Kidney (tissue), 14 donors: Measurements from ENCODE around the gene PPFIA4. TPM values are rescaled to one million over a fixed set of nuclear protein-coding genes. Genes with fewer than 3 reads are reported as not detected.

Source experiments
- DNase-seq, 5 donors: peaks; one replicate each; pipeline ENCODE4 v3.0.0-alpha.2; 2013 to 2020
- FAIRE-seq: peaks from 2 replicates; lab custom pipeline; 2012; peaks lifted over from hg19 to GRCh38; lab: Jason Lieb, UNC
- H3K27ac ChIP-seq, 2 donors: one replicate each; pipeline ENCODE4 v1.7.0; 2013; ENCODE audit warnings: low read depth in 2 of 2, low read length in 2 of 2, inconsistent platforms in 1 of 2
- H3K27me3 ChIP-seq: one replicate; pipeline ENCODE4 v1.7.1; 2013; ENCODE audit warnings: low read length, inconsistent platforms; ENCODE audit not compliant: control insufficient read depth, insufficient read depth
- H3K36me3 ChIP-seq, 3 donors: one replicate each; pipeline versions ENCODE4 v1.7.0 to v1.7.1; 2013; ENCODE audit warnings: low read length in 3 of 3, control low read depth in 1 of 3, inconsistent platforms in 1 of 3; ENCODE audit not compliant: insufficient read depth in 3 of 3, control insufficient read depth in 2 of 3
- H3K4me1 ChIP-seq, 3 donors: one replicate each; pipeline versions ENCODE4 v1.7.0 to v1.7.1; 2013; ENCODE audit warnings: low read length in 3 of 3, inconsistent platforms in 1 of 3, low read depth in 1 of 3; ENCODE audit not compliant: control insufficient read depth in 2 of 3, insufficient read depth in 2 of 3
- H3K4me3 ChIP-seq, 3 donors: one replicate each; pipeline versions ENCODE4 v1.7.0 to v1.8.1; 2013; ENCODE audit warnings: low read length in 3 of 3, control low read depth in 1 of 3, inconsistent platforms in 1 of 3
- H3K9ac ChIP-seq, 3 donors: one replicate each; pipeline versions ENCODE4 v1.7.0 to v1.7.1; 2013; ENCODE audit warnings: low read length in 3 of 3, control low read depth in 1 of 3, inconsistent platforms in 1 of 3
- H3K9me3 ChIP-seq, 3 donors: one replicate each; pipeline versions ENCODE4 v1.7.0 to v1.7.1; 2013; ENCODE audit warnings: low read length in 3 of 3, control low read depth in 1 of 3, inconsistent platforms in 1 of 3; ENCODE audit not compliant: control insufficient read depth in 2 of 3, insufficient read depth in 1 of 3
- intact Hi-C: fragments of 100-400 bp; cut with DNase I; formaldehyde crosslinking; loops from one replicate; pipeline ENCODE4 v1.11.1; 2022
- polyA plus RNA-seq: library from polyadenylated mRNA; stranded (reverse); fragments of 350-450 nt; fragmentation: Illumina TruSeq; extraction: RNeasy Lipid Tissue Mini Kit (QIAGEN cat#74804); gene quantifications from one replicate; pipeline ENCODE4 v1.2.3, GENCODE V29; 2014; ENCODE audit warnings: low read depth, low replicate concordance; ENCODE audit not compliant: insufficient read depth
- total RNA-seq: library from RNA; stranded (reverse); fragmentation: NEBNext Ultra II Directional; extraction: Animal tissue kit (Norgen Biotek cat#: 25700); gene quantifications from one replicate; pipeline ENCODE4 v1.2.1, GENCODE V29; 2021
- TF ChIP-seq, protein P1 (sequence below): IDR thresholded peaks from 3 replicates; pipeline ENCODE4 v1.5.1; 2012; ENCODE audit warnings: mild to moderate bottlenecking, moderate library complexity, borderline replicate concordance; ENCODE audit not compliant: insufficient read depth; ENCODE audit errors: extremely low read depth
- donor health status: control.
- donor health status: control.
- donor health status: control.
- donor health status: control.
- donor health status: control.
- donor health status: DM: yes; HTN: yes; CAD: no.
- donor health status: Normal renal cell carcinoma (clear cell type).

Gene PPFIA4
- total and polyA plus RNA-seq, 2 donors from 2014 or later = 1.7 to 5.2 TPM

DNA sequence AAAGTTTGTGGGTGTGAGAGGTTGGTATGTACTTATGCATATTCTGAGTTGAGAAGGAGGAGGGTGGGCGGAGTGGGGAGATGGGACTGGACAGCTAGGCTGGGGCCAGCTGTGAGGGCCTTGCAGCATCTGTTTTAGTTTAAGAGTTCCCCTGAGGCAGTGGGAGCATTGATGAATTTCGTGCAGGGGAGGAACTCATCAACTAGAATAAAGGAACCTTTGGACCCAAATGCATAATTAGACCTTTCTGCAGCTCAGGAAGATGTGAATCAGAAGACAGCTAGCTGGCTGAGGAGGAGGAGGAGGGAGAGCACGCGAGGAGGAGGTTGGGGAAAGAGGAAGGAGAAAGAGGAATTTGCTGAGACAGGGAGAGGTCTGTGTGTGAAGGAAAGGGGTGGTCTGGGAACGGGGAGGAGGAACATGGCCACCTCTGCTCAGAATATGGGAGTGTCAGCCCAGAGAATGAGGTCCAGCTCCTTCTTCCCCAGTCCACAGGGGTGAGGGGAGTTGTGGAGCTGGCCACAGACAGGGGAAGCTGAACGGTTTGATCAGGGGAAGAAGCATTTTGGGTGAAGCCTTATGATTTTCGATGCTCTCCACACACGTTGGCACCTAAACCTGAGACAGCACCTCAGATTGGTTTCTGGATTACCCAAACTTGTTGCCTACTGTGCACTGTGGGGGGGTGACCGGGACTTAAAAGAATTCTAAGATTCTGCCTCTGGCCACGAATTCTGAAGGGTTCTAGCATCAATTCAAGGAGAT, 31.8 kb downstream of the PPFIA4 start:
- Histone ChIP-seq H3K4me3 (no peak overlapping the region), H3K4me1 (no peaks in the 10 kb centered on the region), H3K27me3 (no peaks in the 10 kb centered on the region), H3K36me3 (no peaks in the 10 kb centered on the region), H3K9ac (no peak overlapping the region), H3K9me3 (no peaks in the 10 kb centered on the region), H3K27ac (no peak overlapping the region)
- intact Hi-C loops = no loop called here
- peak in 3 of 5 donors; percentile 24 to 66 (median 35) for DNase-seq
- TF ChIP-seq, protein P1, sequence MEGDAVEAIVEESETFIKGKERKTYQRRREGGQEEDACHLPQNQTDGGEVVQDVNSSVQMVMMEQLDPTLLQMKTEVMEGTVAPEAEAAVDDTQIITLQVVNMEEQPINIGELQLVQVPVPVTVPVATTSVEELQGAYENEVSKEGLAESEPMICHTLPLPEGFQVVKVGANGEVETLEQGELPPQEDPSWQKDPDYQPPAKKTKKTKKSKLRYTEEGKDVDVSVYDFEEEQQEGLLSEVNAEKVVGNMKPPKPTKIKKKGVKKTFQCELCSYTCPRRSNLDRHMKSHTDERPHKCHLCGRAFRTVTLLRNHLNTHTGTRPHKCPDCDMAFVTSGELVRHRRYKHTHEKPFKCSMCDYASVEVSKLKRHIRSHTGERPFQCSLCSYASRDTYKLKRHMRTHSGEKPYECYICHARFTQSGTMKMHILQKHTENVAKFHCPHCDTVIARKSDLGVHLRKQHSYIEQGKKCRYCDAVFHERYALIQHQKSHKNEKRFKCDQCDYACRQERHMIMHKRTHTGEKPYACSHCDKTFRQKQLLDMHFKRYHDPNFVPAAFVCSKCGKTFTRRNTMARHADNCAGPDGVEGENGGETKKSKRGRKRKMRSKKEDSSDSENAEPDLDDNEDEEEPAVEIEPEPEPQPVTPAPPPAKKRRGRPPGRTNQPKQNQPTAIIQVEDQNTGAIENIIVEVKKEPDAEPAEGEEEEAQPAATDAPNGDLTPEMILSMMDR = no peak
- no peak for FAIRE-seq

- no peaks in the 10 kb centered on the region for H3K4me1 ChIP-seq
- FAIRE-seq = no peak
- DNase-seq = no peak
- no peak overlapping the region for H3K4me3 ChIP-seq
- no peak overlapping the region for H3K27ac ChIP-seq
- H3K9ac ChIP-seq = no peak overlapping the region
- intact Hi-C loops = no loop called here
- TF ChIP-seq, protein P1 = no peak
- no peaks in the 10 kb centered on the region for H3K9me3 ChIP-seq
- no peaks in the 10 kb centered on the region for H3K36me3 ChIP-seq
- no peaks in the 10 kb centered on the region for H3K27me3 ChIP-seq
Measured at GRCh38 chr1:203058676-203058935, 32.3 kb downstream of the PPFIA4 start.

- H3K9ac ChIP-seq = no peak overlapping the region
- H3K4me1 ChIP-seq = no peaks in the 10 kb centered on the region
- H3K4me3 ChIP-seq = no peak overlapping the region
- no peak overlapping the region for H3K27ac ChIP-seq
- intact Hi-C loops = no loop called here
- no peaks in the 10 kb centered on the region for H3K27me3 ChIP-seq
- TF ChIP-seq, protein P1 = no peak
- no peaks in the 10 kb centered on the region for H3K9me3 ChIP-seq
- no peaks in the 10 kb centered on the region for H3K36me3 ChIP-seq
- no peak for FAIRE-seq
- no peak for DNase-seq
Measured at GRCh38 chr1:203059485-203059884, 33.2 kb downstream of the PPFIA4 start.

- H3K4me3 ChIP-seq = no peak overlapping the region
- no peak overlapping the region for H3K27ac ChIP-seq
- no peaks in the 10 kb centered on the region for H3K27me3 ChIP-seq
- DNase-seq (no peak), FAIRE-seq (no peak)
- H3K9ac ChIP-seq = no peak overlapping the region
- intact Hi-C loops = no loop called here
- no peaks in the 10 kb centered on the region for H3K4me1 ChIP-seq
- H3K9me3 ChIP-seq = no peaks in the 10 kb centered on the region
- no peaks in the 10 kb centered on the region for H3K36me3 ChIP-seq
- TF ChIP-seq, protein P1 = no peak
Measured at GRCh38 chr1:203060115-203060514, 33.8 kb downstream of the PPFIA4 start.
